Embryonic facial prominence (tissue), 1 donor: ENCODE results near the gene APLF.

Experiments used
- DNase-seq: peaks from one replicate; pipeline ENCODE4 v3.0.0-alpha.2; 2016; ENCODE audit errors: extremely low spot score

APLF gene, protein sequence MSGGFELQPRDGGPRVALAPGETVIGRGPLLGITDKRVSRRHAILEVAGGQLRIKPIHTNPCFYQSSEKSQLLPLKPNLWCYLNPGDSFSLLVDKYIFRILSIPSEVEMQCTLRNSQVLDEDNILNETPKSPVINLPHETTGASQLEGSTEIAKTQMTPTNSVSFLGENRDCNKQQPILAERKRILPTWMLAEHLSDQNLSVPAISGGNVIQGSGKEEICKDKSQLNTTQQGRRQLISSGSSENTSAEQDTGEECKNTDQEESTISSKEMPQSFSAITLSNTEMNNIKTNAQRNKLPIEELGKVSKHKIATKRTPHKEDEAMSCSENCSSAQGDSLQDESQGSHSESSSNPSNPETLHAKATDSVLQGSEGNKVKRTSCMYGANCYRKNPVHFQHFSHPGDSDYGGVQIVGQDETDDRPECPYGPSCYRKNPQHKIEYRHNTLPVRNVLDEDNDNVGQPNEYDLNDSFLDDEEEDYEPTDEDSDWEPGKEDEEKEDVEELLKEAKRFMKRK

DNA sequence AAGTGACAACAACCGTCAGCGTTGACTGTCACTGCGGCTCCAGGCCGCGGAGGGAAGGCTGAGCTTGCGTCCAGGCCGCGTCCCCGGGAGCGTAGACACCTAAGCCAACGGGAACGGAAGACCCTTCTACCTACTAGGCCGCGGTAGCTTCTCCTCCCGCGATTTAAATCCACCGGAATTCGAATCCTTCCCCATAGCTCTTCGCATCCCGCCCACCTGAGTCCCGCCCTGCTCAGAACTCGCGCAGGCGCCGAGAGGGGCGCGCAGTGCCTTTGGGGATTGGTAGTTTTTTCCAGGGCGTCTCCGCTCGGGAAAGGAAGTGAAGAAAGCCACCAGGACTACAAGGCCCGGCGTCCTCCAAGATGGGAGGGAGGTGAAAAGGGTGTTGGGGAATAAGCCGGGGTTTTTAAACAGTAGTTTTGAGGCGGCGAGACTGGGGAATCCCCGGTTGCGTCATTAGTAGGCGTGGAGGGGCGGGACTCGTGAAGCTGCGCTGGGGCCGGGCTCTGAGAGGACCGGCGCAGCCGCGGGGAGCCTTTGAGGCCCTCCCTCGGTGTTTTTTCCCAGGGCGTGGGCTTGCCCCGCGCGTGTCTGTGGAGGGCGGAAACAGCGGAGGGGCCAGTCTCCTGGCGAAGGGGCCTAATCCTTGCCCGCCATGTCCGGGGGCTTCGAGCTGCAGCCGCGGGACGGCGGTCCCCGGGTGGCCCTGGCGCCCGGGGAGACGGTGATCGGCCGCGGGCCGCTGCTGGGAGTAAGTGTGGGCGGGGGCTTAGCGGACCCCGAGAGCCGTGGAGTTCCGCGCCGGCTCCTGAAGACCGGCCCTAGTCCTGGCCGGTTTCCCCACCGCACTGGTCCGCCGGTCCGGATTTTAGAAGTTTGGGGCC is at the start of gene APLF, which contains the start of gene FBXO48:
Gene APLF, plus strand, starts transcription at position 509 of the 884 bp plus-strand sequence. Its CDS starts 147 bp downstream, at position 656.
Gene FBXO48, minus strand, starts transcription at position 218 of the 884 bp plus-strand sequence. CDS start 2,149 bp downstream, outside the sequence.
- peak; percentile 98 for DNase-seq

DNA sequence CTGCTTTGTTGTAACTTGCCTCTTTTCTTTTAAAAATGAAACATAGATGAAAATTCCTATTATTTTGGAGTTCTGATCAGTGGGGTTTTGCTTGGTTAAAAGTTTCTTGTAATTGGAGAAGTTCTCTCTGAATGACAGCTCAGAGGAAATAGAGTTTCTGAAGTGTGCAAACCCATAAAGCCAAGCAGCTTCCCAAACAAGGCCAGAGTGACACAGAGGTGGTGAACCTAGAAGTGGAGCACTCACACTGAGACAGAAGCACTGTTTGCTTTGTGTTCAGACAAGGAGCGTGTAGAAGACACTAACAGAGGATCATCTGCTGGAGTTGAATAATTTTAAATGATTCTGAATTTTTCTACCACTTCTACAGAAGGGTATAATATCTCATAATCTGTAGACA is 49.5 kb upstream of the APLF start:
- no peak for DNase-seq

DNA sequence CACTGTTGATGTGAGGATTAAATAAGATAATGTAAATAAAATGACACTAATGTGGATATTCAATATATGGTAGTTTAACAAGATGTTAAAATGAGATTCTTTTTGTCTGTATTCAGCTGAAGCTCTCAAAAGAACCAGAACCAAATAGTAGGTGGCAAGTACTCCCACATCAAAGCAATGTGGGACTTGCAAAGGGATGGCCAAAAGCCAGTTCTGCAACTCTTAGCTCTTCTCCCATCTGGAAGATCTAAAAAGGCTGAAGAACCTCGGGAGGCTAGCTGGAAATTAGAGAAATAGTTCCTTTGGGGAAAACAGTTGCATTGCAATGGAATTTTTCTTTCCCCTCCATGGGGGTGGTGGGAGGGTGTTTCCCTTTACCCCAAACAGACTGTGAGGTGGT is 49.0 kb upstream of the APLF start:
- no peak for DNase-seq

DNA sequence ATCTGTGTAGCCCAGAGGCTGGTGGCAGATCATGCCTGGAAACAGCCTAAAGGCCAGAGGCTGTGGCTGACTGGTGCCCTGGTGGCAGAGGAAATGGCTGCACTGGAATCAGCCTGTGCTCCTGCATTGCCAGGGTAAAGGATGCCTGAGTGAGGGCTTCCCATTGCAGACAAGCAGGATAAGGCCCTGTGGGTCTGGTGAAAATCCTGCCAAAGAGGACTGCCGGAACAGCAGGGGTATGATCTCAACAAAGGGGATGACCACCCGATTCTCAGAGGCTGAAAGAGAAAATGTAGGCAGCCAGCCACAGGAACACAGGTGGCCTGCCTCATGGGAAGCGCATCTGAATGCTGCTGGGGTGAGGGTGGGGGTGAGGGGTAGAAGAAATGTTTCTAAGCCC is 48.5 kb upstream of the APLF start:
- no peak for DNase-seq

DNA sequence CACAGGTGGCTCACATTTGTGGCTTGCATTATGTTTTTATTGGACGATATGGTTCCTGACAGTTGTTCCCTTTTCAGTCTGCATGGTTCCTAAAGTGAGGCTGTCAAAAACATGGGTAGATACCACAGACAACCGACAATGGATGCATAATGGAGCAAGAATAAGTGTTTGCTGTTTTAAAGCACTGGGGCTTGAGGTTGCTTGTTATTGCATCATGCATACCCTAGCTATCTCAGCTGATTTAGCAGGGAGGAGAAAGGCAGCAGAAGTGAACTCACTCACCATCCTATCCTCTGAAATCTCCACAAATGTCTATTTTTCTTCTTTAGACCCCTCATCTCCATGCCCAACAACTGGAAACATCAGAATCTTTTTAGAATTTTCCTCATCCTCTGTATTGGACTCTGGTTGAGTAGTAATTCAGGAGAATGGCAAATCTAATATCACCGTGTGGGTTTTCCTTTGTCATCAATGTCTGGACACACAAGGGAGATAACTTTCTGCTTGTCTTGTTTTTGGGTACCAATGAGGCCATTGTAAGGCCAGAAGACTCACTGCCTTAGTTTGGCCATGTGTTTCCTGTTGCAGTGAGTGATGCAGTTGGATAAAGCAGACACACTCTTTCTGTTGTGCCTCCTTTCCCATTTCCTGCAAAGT is 47.0 kb upstream of the APLF start:
- no peak for DNase-seq

DNA sequence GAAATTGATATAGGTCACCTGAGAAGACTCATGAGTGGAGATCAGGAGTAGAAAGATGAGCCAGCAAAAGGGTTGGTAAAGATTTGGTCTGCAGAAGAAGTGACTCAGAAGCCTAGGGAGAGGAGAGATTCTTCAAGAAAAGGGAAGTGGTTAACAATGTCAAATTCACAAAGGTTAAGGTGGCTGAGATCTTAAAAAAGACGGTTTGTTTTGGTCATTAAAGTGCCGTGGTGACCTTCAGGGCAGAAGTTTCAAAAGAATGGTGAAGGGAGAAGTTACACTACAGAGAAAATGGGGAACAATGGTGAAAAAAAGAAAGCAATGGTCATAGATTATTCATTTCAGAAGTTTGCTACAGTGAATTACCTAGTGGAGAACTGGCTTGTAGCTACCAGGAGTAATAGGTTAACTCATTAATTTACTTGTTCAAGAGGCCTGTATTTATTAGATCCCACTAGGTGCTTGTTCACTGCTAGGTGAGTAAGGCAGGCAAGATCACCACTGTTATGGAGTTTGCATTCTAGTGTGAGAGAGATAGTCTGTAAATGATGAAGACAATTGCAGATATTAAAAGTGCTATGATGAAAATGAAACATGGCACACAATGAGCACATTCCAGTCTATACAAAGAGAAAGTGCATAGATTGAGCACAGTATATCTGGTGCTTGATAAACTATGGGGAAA is 43.3 kb upstream of the APLF start:
- DNase-seq: no peak

DNA sequence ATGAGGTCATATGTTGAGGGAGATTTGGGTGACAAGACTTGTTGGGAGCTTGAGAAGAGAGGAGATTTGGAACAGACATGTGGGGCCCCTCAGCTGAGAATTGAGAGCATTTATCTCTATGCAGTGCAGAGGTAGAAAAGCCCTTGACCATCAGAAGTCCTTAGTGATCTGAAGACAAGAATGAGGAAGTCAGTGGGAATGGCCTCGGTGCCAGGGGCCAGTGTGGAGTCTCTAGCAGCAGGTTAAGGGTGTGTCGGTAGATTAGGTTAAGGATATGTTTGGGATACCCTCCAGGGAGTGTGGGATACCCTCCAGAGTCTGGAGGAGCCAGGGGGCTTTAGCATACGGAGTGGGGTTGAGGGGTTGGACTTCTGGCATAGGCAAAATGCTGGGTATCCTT is 41.9 kb upstream of the APLF start:
- DNase-seq: no peak

DNA sequence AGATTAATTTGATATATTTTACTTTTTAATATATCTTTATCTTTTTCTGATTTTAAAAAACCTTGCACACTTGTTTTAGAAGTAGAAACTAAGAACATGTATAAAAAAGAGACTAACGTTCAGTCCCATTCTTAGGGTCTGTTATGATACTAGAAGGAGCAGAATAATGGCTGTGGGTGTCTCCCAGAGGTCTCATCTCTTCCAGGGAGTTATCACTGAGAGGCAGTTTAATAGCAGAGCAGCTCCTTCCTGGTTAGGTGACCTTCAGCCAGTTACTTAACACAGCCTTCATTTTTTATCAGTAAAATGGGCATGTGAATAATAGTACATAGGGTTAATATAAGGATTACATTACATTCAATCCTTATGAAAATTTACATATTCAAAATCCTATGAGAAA is 40.9 kb upstream of the APLF start:
- no peak for DNase-seq

DNA sequence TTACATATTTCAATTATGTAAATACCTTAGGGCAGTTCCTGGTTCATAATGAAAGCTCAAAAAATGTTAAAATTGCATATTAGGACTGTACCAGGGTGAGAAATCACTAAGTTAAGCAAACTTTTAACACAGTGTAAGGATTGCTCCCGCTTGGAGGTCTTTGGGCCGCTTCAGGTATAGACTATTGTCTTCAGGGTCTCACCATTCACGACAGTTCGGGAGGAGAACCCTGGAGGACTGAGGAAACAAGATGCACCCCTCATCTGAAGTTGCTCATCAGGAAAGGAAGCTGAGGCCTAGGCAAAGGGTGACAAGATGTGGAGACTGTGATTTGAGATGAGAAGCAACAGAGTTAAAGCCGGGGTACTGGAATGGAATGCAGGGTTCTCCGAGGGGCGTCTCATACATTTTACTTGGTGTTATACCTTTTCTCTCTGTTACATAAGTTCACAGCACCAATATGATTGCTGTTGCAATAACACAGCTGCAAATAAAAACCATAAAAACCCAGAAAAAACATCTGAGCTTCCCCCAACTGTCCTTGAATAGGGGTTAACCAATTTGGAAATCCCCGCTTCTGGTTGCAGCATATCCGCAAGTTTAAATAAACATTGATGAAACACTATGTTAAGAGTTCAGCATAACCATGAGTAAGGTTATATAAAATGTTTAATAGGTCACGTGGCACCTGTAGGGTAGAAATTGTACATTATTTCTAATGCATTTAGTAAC is 40.4 kb upstream of the APLF start:
- no peak for DNase-seq

DNA sequence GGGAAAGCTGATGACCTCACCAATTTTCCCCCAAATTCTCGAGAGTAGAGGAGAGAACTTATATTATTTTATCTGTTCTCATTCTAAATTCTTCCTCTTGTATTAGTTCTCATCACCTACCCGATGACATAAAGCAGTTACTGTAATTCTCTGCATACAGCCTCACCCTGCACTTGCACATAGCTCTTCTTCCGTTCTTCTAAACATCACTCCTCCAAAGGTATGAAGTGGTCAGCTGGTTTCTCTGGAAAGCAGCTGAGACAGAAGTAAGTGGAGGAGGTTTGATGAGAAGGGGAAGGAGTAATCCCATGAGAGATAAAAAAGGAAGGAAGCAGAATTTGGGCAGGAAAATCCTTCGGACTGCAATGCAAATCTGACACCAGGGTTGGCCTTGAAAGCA is 39.3 kb upstream of the APLF start:
- DNase-seq: no peak

DNA sequence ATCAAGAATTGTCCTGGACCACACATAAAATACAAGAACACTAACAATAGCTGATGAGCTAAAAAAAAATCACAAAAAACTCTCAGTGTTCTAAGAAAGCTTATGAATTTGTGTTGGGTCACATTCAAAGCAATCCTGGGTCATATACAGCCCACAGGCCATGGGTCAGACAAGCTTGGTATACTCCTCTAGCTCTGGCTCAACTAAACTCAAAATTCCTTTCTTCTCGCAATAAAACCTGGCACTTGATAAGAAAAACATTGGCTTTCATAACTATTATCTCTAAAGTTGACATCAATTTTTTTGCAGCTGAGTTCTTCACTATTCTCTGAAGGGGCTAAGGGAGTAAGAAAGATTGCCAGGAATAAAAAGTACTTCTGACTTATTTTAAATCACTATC is 38.6 kb upstream of the APLF start:
- no peak for DNase-seq

DNA sequence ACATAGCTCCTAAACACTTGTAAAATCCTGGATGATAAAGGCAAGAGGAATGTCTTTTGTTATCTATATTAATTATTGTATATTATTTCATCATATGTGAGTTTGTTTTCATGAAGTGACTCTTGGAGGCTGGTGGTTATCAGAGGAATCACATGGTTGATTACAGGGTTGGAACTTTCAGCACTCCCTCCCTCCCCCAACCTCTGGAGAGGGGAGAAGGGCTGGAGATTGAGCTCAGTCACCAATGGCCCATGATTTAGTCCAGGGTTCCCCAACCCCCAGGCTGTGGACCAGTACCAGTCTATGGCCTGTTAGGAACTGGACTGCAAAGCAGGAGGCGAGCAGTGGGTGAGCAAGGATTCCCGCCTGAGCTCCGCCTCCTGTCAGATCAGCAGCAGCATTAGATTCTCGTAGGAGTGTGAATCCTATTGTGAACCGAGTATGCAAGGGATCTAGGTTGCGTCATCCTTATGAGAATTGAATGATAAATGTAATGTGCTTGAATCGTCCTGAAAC is 38.0 kb upstream of the APLF start:
- no peak for DNase-seq

DNA sequence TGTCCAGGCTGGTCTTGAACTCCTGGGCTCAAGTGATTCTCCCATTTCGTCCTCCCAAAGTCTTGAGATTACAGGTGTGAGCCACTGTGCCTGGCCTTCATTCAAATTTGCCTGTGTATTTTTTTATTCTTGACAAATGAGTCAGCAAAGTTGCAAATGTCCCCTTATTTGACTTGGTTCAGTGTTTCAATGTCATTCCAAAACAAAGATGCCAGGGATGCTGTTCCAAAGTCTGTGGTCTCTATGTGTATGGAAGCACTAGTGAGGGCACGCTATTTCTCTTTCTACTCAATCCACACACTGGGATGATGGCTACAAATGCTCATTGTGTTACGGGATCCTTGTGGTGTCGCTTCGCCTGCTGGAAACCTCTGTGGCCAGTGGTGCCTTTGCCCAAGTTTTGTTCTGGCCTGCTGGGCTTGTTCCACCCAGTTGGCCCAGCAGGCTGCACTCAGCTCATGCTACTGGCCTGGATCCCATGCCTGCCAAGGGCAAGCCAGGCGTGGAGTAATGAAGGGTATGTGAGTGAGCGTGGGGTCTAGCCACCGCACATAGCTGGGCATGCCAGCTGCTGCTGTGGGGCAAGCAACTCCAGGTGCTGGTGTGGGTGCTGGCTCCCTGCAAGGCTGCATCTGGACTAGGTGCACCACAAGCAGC is 35.9 kb upstream of the APLF start:
- no peak for DNase-seq

DNA sequence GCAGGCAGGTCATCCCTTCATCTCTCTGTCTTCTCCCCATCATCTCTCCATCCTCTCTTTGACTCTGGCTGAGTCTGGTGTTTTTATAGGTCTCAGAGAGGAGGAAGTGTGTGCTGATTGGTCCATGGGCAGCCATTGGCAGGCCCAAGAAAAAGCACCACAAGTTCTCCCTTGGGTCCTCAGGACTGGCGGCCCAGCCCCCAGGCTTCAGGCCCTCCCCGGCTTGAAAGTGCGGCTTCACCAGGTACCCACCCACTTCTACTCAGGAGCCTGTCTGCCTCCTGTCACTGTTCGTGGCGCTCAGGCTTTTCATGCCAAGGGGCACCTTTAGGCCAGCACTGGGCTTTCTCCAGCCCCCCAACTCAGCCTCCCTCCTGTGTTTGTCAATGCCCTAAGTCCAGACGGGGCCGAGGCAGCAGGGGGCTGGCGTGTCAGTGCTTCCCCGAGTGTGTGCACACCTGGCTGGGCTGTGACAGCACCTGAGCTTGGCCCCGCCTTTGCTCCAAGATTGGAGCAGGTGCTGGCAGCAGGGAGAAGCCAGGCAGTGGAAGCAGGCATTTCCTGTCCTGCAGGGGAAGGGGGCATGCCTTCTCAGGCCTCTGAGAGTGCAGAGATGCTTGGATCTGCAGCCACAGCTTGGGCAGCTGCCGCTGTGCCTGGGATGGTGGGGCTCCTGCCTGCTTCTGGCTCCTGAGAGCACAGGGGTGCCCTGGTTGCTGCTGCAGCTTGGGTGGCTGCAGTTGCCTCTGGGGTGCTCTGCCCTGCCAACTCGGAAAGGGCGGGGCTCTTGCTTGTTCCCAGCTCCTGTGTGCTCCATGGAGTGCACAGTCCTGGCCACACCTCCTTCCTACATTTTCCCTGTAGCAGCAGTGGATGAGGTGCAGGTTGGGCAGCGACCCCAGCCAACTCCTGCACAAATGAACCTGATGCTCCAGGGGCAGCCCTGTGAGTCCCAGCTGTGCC is 34.4 kb upstream of the APLF start:
- DNase-seq: no peak

DNA sequence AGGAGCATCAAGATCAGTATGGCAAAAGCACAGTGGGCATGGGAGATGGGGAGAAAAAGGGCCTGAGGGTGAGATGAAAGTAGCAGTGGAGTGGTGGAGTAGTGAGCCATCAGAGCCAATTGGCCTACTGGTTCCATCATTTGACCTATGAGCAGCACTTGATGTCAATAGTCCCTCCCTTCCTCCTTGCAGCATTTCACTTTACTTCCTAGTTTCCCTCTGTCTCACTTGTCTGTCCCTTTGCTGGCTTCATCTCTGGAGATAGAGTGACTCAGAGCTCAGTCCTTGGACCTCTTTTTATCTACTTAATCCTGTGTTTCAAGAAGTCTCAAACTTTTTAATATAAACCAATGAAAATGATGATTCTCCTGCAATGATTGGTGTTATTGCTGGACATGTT is 32.4 kb upstream of the APLF start:
- no peak for DNase-seq

DNA sequence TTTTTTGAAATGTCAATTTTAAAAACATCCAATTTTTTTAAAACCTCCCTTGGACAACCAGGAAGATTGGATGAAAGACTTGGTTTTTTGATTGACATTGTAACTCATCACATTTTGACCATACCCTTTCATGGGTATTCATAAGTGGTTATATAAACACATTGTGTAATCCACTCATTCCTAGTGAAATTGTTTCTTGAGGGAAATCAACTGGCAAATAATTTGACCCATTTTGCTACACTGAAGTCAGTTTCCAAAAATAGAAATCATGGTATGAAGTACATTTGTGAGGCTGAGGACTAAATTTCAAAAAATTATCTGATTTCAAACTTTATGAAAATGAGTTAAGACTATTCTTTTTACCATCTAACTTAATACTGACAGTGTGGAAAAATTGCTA is 31.8 kb upstream of the APLF start:
- DNase-seq: no peak

DNA sequence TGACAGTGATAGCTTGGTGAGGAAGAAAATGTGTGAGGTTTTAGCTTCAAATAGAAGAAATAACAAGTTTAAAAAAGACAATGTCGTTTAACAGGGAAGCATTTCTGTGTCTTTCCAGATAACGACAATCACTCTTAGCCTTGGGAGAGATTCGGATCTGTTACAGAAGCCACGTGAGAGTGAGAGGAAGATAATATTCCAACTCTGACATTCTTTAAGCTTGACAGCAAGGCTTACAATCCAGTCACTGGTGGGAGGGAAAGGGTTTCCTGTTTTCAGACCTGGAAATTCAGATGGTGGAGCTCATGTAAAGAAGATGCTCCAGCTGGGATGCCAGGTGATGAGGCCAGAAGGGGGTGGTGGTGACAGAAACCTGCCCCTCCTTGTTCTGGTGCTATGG is 31.1 kb upstream of the APLF start:
- DNase-seq: no peak

DNA sequence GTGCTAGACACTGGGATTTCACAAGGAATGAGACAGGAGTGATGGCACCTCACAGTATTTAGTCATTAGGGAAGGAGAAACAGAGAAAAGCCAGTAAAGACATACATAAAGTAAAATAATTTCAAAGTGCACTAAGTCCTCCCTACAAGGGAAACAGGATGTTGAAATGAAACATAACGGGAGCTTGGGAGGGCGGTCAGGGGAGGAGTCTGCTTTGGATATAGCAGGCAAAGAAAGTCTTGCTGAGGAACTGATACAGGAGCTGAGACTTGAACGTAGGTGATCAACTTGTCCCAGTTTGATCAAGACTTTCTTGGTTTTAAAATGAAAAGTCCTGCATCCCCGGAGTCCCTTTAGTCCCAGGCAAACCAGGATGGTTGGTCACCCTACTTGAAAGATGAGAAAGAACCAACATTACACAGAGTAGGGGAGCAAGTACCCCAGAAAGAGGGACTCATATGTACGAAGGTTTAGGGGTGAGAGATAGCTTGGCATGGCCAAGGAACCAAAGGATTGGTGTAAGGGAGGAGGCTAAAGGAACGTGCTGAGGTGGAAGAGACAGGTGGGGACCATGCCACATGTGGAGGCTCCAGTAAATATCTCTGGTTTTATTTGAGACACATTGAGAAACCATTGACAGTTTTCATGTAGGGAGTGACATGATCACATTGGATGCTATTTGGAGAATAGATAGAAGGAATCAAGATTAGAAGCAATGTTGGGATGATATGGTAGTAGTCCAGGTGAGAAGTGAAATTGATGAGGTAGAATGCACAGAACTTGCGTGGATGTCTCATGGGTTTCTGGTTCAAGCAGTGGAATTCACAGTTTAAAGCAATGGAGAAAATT is 28.7 kb upstream of the APLF start:
- no peak for DNase-seq
